ENCODE data around the gene TSPAN6.

DNA sequence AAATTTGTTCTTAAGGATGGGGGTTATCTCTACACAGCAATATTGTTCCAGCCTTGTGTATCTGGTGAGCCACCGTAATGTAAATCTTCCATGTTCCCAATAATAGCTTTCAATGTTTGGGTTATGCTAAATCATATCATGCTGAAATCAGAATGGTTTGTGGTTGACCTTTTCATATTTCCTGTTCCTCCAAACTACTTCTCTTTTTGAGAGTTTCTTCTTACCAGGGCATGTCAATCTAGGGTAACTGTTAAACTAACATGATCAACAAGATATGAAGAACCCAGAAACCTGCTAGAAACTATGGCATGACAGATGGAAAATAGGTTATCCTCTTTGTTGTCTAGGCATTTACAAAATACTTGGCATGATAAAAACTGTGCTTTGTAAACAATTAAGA lies 29.9 kb downstream of the TSPAN6 start:
- TF ChIP-seq, protein P1, sequence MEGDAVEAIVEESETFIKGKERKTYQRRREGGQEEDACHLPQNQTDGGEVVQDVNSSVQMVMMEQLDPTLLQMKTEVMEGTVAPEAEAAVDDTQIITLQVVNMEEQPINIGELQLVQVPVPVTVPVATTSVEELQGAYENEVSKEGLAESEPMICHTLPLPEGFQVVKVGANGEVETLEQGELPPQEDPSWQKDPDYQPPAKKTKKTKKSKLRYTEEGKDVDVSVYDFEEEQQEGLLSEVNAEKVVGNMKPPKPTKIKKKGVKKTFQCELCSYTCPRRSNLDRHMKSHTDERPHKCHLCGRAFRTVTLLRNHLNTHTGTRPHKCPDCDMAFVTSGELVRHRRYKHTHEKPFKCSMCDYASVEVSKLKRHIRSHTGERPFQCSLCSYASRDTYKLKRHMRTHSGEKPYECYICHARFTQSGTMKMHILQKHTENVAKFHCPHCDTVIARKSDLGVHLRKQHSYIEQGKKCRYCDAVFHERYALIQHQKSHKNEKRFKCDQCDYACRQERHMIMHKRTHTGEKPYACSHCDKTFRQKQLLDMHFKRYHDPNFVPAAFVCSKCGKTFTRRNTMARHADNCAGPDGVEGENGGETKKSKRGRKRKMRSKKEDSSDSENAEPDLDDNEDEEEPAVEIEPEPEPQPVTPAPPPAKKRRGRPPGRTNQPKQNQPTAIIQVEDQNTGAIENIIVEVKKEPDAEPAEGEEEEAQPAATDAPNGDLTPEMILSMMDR (IDR thresholded peaks at IDR 0.05 in 4 of 5, conservative IDR thresholded peaks at IDR 0.05 in 1 of 5), result no peak
- TF ChIP-seq POLR2A (IDR thresholded peaks at IDR 0.05), result no peak

Measured in gastrocnemius medialis (tissue), 4 donors.